GM12872 (cell line): ENCODE measurements around the gene TANGO6.

Experiments used
- CTCF ChIP-seq: IDR thresholded peaks from 3 replicates; pipeline ENCODE4 v1.5.1; 2011; ENCODE audit warnings: low read depth, mild to moderate bottlenecking, low read length, moderate library complexity; ENCODE audit not compliant: insufficient read depth

TANGO6 gene

GRCh38 chr16:68997564-68997963 is 154.2 kb downstream of the TANGO6 start:
- no peak for TF ChIP-seq CTCF

GRCh38 chr16:68999114-68999513 is 155.8 kb downstream of the TANGO6 start:
- TF ChIP-seq CTCF = no peak

- no peak for TF ChIP-seq CTCF
Measured at GRCh38 chr16:69003500-69003899, 160.2 kb downstream of the TANGO6 start.

GRCh38 chr16:69005641-69006355 is 162.5 kb downstream of the TANGO6 start:
- no peak for TF ChIP-seq CTCF

- no peak for TF ChIP-seq CTCF
Measured at GRCh38 chr16:69012906-69013305, 169.6 kb downstream of the TANGO6 start.

- TF ChIP-seq CTCF = no peak
Measured at GRCh38 chr16:69013991-69014390, 170.7 kb downstream of the TANGO6 start.

GRCh38 chr16:69014811-69015210 is 171.5 kb downstream of the TANGO6 start:
- no peak for TF ChIP-seq CTCF
